Colonic mucosa (tissue), 4 donors: Measurements from ENCODE around the gene RLN3. TPM values are rescaled to one million over a fixed set of nuclear protein-coding genes. Genes with fewer than 3 reads are reported as not detected.

Experiments
- DNase-seq: peaks from one replicate; pipeline ENCODE4 v3.0.0-alpha.2; 2020
- H3K27ac ChIP-seq: fragments of 200-600 bp; one replicate; pipeline ENCODE4 v1.8.0; 2021
- H3K27me3 ChIP-seq: fragments of 200-600 bp; one replicate; pipeline ENCODE4 v1.8.0; 2021
- H3K36me3 ChIP-seq: fragments of 200-600 bp; one replicate; pipeline ENCODE4 v1.8.0; 2021
- H3K4me1 ChIP-seq: fragments of 200-600 bp; one replicate; pipeline ENCODE4 v1.8.0; 2021; ENCODE audit warnings: mild to moderate bottlenecking
- H3K4me3 ChIP-seq: fragments of 200-600 bp; one replicate; pipeline ENCODE4 v1.8.0; 2021
- H3K9ac ChIP-seq, 2 donors: one replicate each; pipeline ENCODE4 v1.7.0; 2013; ENCODE audit warnings: control low read depth in 2 of 2, low read depth in 2 of 2, low read length in 2 of 2
- H3K9me3 ChIP-seq: fragments of 200-600 bp; one replicate; pipeline ENCODE4 v1.8.0; 2021
- CTCF ChIP-seq: fragments of 200-600 bp; IDR thresholded peaks from one replicate; pipeline ENCODE4 v1.8.0; 2022; ENCODE audit warnings: antibody characterized with exemption, mild to moderate bottlenecking
- intact Hi-C: fragments of 100-400 bp; cut with DNase I; formaldehyde crosslinking; loops from one replicate; pipeline ENCODE4 v1.14.1; 2022
- total RNA-seq, 2 donors: library from RNA; stranded (reverse); fragmentation: NEBNext Ultra II Directional in 1 of 2; extraction: Animal tissue kit (Norgen Biotek cat#: 25700) in 1 of 2; gene quantifications; one replicate each; pipeline ENCODE4 v1.2.1, GENCODE V29; 2021
- donor health status: healthy.
- donor health status: DM: no; HTN: no; CAD: no.
- donor health status: DM: no; HTN: no; CAD: no.

RLN3 gene
- total RNA-seq, 2 donors from 2014 or later = not detected

DNA sequence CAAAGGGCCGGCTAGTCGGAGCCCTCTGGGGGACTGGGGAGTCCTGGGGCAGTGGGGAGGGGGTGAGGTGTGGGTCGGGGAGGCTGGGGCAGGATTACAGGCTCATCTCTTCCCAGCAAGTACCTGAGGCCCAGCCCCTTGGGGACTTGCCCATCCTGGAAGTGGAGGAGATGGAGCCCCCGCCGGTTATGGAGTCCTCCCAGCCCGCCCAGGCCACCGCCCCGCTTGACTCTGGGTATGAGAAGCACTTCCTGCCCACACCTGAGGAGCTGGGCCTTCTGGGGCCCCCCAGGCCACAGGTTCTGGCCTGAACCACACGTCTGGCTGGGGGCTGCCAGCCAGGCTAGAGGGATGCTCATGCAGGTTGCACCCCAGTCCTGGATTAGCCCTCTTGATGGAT lies 24.0 kb downstream of the RLN3 start:
- Histone ChIP-seq H3K36me3 (no peaks in the 10 kb centered on the region), H3K9ac (no peak overlapping the region), H3K27me3 (no peaks in the 10 kb centered on the region), H3K27ac (no peak overlapping the region), H3K9me3 (no peaks in the 10 kb centered on the region), H3K4me3 (no peak overlapping the region), H3K4me1 (no peaks in the 10 kb centered on the region)
- intact Hi-C loops = no loop called here
- no peak for TF ChIP-seq CTCF
- DNase-seq = no peak

- TF ChIP-seq CTCF = no peak
- Histone ChIP-seq H3K9me3 (no peaks in the 10 kb centered on the region), H3K4me3 (no peak overlapping the region), H3K9ac (no peak overlapping the region), H3K27ac (no peak overlapping the region), H3K27me3 (no peaks in the 10 kb centered on the region), H3K36me3 (no peaks in the 10 kb centered on the region), H3K4me1 (no peaks in the 10 kb centered on the region)
- intact Hi-C loops = no loop called here
- no peak for DNase-seq
Measured at GRCh38 chr19:14052470-14052869, 24.5 kb downstream of the RLN3 start.

DNA sequence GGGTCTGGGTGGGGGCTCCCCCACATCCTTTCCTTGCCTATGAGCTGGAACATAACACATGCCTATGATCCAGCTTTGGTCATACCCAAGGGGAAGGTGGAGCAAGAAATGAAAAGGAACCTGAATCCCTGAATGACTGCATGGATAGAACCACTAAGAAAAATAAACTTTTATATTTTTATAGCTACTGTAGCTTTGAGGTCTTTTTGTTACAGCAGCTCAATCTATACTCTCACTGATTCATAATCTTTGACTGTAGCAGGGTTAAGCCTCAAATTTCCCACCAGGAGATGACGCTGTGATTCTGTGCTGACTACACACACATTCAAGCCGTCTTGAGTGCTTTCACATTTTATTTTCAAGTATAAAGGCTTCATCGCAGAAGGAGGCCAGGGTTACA lies 25.1 kb downstream of the RLN3 start:
- TF ChIP-seq CTCF = no peak

GRCh38 chr19:14053500-14053899 lies 25.6 kb downstream of the RLN3 start:
- Histone ChIP-seq H3K4me1 (peaks cover 3% of the 10 kb centered on the region), H3K9me3 (no peaks in the 10 kb centered on the region), H3K27ac (no peak overlapping the region), H3K9ac (no peak overlapping the region), H3K36me3 (no peaks in the 10 kb centered on the region), H3K4me3 (no peak overlapping the region), H3K27me3 (no peaks in the 10 kb centered on the region)
- TF ChIP-seq CTCF = no peak
- no peak for DNase-seq
- intact Hi-C loops = no loop called here

More for the DNA sequence above, 25.1 kb downstream of the RLN3 start:
- intact Hi-C loops = no loop called here
- H3K4me3 ChIP-seq = no peak overlapping the region
- H3K9me3 ChIP-seq = no peaks in the 10 kb centered on the region
- no peak overlapping the region for H3K27ac ChIP-seq
- peaks cover 3% of the 10 kb centered on the region for H3K4me1 ChIP-seq
- H3K36me3 ChIP-seq = no peaks in the 10 kb centered on the region
- no peak for DNase-seq
- no peak overlapping the region for H3K9ac ChIP-seq
- no peaks in the 10 kb centered on the region for H3K27me3 ChIP-seq

DNA sequence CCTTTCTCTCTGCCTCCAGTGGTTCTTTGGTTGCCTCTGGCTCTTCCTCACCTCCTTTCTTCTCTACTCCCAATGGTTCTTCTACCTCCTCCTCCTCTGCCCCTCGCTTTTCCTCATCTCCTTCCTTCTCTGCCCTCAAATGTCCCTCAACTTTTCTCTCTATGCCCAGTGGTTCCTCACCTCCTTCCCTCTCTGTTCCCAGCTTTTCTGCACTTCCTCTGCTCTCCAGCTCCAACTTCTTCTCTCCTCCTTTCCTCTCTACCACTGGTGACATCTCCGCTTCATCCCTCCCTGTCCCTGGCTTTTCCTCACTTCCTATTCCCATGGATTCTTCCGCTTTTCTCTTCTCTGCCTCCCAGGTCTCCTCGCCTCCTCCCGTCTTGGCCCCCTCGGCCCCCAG lies 26.2 kb downstream of the RLN3 start:
- H3K4me3 ChIP-seq = no peak overlapping the region
- no peaks in the 10 kb centered on the region for H3K27me3 ChIP-seq
- no peaks in the 10 kb centered on the region for H3K9me3 ChIP-seq
- DNase-seq = no peak
- no peak for TF ChIP-seq CTCF
- no peaks in the 10 kb centered on the region for H3K36me3 ChIP-seq
- H3K27ac ChIP-seq = no peak overlapping the region
- peaks cover 3% of the 10 kb centered on the region for H3K4me1 ChIP-seq
- H3K9ac ChIP-seq = no peak overlapping the region
- intact Hi-C loops = no loop called here

DNA sequence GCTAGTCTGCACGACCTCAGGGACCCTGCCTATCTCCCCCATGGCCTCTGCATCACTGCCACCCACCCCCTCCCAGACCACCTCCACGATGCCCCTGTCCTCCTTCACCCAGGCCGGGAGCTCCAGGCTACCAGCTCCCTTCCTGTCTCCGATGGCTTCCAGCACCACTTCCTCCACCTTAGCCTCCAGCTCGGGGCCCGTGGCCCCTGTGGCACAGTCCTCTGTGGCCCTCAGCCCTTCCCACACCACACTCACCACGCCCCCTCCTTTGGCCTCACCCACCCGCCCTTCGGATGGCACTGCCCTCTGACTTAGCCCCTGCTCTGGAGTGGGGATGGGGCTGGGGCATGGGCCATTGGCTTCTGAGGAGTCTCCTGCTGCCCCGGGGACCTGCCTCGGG lies 26.8 kb downstream of the RLN3 start:
- TF ChIP-seq CTCF = no peak
- Histone ChIP-seq H3K9me3 (no peaks in the 10 kb centered on the region), H3K9ac (no peak overlapping the region), H3K27ac (no peak overlapping the region), H3K4me1 (peaks cover 3% of the 10 kb centered on the region), H3K27me3 (peaks cover 4% of the 10 kb centered on the region), H3K36me3 (no peaks in the 10 kb centered on the region), H3K4me3 (no peak overlapping the region)
- intact Hi-C loops = no loop called here
- no peak for DNase-seq
